Measurements from ENCODE around the gene SCRN1. TPM values are rescaled to one million over a fixed set of nuclear protein-coding genes. Genes with fewer than 3 reads are reported as not detected.

The SCRN1 gene
- total RNA-seq, 1 donor, result 45.6 TPM

- H3K4me2 ChIP-seq (ENCODE audit: insufficient read depth, low read length), result peak within 1 kb of the TSS; percentile 98
- H3K79me2 ChIP-seq (ENCODE audit: insufficient read depth, low read length), result peaks cover 74% of the 10 kb centered on the region
- H3K27me3 ChIP-seq (ENCODE audit: insufficient read depth, low read length), result no peaks in the 10 kb centered on the region
- H3K4me1 ChIP-seq (ENCODE audit: insufficient read depth, low read length), result peaks cover 29% of the 10 kb centered on the region
- TF ChIP-seq CTCF (IDR thresholded peaks at IDR 0.05; ENCODE audit: extremely low read depth, low read depth, low read length), result no peak
- H2AFZ ChIP-seq (ENCODE audit: low read length), result peak within 1 kb of the TSS; percentile 91
- H3K4me3 ChIP-seq (ENCODE audit: insufficient read depth, low read length), result peak within 1 kb of the TSS; percentile 82
- peak; percentile 97 for DNase-seq (ENCODE audit: insufficient read length, low spot score, missing footprints)
- H3K9me3 ChIP-seq (ENCODE audit: low read depth, low read length), result no peaks in the 10 kb centered on the region
- peak within 1 kb of the TSS; percentile 90 for H3K27ac ChIP-seq (ENCODE audit: low read depth, low read length)
- H4K20me1 ChIP-seq (ENCODE audit: insufficient read depth, low read length), result peaks cover 30% of the 10 kb centered on the region
- peaks cover 4% of the 10 kb centered on the region for H3K36me3 ChIP-seq (ENCODE audit: insufficient read depth, low read length)
Measured at GRCh38 chr7:30026229-30027064, 36.8 kb upstream of the SCRN1 start, which contains the start of gene FKBP14. TSS of gene FKBP14 (minus strand) at chr7:30026702. CDS start at chr7:30026508, 194 bp downstream.

- H3K27me3 ChIP-seq (ENCODE audit: insufficient read depth, low read length), result no peaks in the 10 kb centered on the region
- no peak for DNase-seq (ENCODE audit: insufficient read length, low spot score, missing footprints)
- peak overlapping the region; percentile 24 for H3K4me2 ChIP-seq (ENCODE audit: insufficient read depth, low read length)
- peaks cover 11% of the 10 kb centered on the region for H4K20me1 ChIP-seq (ENCODE audit: insufficient read depth, low read length)
- peaks cover 28% of the 10 kb centered on the region for H3K4me1 ChIP-seq (ENCODE audit: insufficient read depth, low read length)
- no peaks in the 10 kb centered on the region for H3K9me3 ChIP-seq (ENCODE audit: low read depth, low read length)
- no peak overlapping the region for H2AFZ ChIP-seq (ENCODE audit: low read length)
- peaks cover 45% of the 10 kb centered on the region for H3K79me2 ChIP-seq (ENCODE audit: insufficient read depth, low read length)
- H3K36me3 ChIP-seq (ENCODE audit: insufficient read depth, low read length), result peaks cover 11% of the 10 kb centered on the region
- H3K4me3 ChIP-seq (ENCODE audit: insufficient read depth, low read length), result no peak overlapping the region
- no peak for TF ChIP-seq CTCF (IDR thresholded peaks at IDR 0.05; ENCODE audit: extremely low read depth, low read depth, low read length)
- no peak overlapping the region for H3K27ac ChIP-seq (ENCODE audit: low read depth, low read length)
Measured at GRCh38 chr7:30023524-30023923, 33.9 kb upstream of the SCRN1 start.

GRCh38 chr7:30022991-30023390 is 33.4 kb upstream of the SCRN1 start:
- Histone ChIP-seq H3K4me1 (ENCODE audit: insufficient read depth, low read length) (peaks cover 28% of the 10 kb centered on the region), H3K9me3 (ENCODE audit: low read depth, low read length) (no peaks in the 10 kb centered on the region), H3K4me3 (ENCODE audit: insufficient read depth, low read length) (no peak overlapping the region), H3K36me3 (ENCODE audit: insufficient read depth, low read length) (peaks cover 17% of the 10 kb centered on the region), H3K27ac (ENCODE audit: low read depth, low read length) (no peak overlapping the region), H4K20me1 (ENCODE audit: insufficient read depth, low read length) (peaks cover 11% of the 10 kb centered on the region), H3K79me2 (ENCODE audit: insufficient read depth, low read length) (peaks cover 45% of the 10 kb centered on the region), H3K4me2 (ENCODE audit: insufficient read depth, low read length) (peak overlapping the region; percentile 24), H3K27me3 (ENCODE audit: insufficient read depth, low read length) (no peaks in the 10 kb centered on the region), H2AFZ (ENCODE audit: low read length) (no peak overlapping the region)
- no peak for TF ChIP-seq CTCF (IDR thresholded peaks at IDR 0.05; ENCODE audit: extremely low read depth, low read depth, low read length)
- no peak for DNase-seq (ENCODE audit: insufficient read length, low spot score, missing footprints)

DNA sequence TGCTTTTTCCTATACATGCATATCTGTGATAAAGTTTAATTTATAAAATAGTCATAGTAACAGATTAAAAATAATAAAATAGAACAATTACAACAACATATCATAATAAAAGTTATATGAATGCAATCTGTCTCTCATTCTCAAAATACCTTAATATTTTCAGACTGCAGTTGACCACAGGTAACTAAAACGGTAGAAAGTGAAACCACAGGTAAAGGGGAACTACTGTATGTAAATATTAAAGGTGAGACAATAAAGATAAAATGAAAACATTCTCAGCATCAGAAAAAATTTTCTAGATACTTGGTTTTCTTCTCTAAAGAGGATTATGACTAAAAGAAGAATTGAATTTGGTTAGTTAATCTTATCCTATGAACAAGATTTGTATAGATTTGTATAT is 30.9 kb upstream of the SCRN1 start:
- TF ChIP-seq CTCF (IDR thresholded peaks at IDR 0.05; ENCODE audit: extremely low read depth, low read depth, low read length), result no peak
- no peak overlapping the region for H3K4me3 ChIP-seq (ENCODE audit: insufficient read depth, low read length)
- H3K36me3 ChIP-seq (ENCODE audit: insufficient read depth, low read length), result peaks cover 26% of the 10 kb centered on the region
- no peaks in the 10 kb centered on the region for H3K9me3 ChIP-seq (ENCODE audit: low read depth, low read length)
- no peak overlapping the region for H2AFZ ChIP-seq (ENCODE audit: low read length)
- H3K79me2 ChIP-seq (ENCODE audit: insufficient read depth, low read length), result peaks cover 34% of the 10 kb centered on the region
- DNase-seq (ENCODE audit: insufficient read length, low spot score, missing footprints), result no peak
- no peak overlapping the region for H3K4me2 ChIP-seq (ENCODE audit: insufficient read depth, low read length)
- H3K27ac ChIP-seq (ENCODE audit: low read depth, low read length), result no peak overlapping the region
- H3K27me3 ChIP-seq (ENCODE audit: insufficient read depth, low read length), result no peaks in the 10 kb centered on the region
- H4K20me1 ChIP-seq (ENCODE audit: insufficient read depth, low read length), result peaks cover 11% of the 10 kb centered on the region
- H3K4me1 ChIP-seq (ENCODE audit: insufficient read depth, low read length), result peaks cover 19% of the 10 kb centered on the region
